Body of pancreas (tissue), 4 donors: ENCODE results near the gene ASTN2.

Experiments used
- CTCF ChIP-seq, 7 experiments: fragments of 450-650 bp in 4 of 7; fragments of 200-600 bp in 3 of 7; sonication (generic) in 3 of 7; IDR thresholded peaks; one replicate each; pipeline ENCODE4 v1.5.1; 2016 to 2019; ENCODE audit warnings: antibody characterized with exemption in 7 of 7
- POLR2A ChIP-seq, 3 donors: fragments of 450-650 bp; IDR thresholded peaks; one replicate each; pipeline ENCODE4 v1.6.1; 2016; ENCODE audit warnings: antibody characterized with exemption in 3 of 3, mild to moderate bottlenecking in 2 of 3

DNA sequence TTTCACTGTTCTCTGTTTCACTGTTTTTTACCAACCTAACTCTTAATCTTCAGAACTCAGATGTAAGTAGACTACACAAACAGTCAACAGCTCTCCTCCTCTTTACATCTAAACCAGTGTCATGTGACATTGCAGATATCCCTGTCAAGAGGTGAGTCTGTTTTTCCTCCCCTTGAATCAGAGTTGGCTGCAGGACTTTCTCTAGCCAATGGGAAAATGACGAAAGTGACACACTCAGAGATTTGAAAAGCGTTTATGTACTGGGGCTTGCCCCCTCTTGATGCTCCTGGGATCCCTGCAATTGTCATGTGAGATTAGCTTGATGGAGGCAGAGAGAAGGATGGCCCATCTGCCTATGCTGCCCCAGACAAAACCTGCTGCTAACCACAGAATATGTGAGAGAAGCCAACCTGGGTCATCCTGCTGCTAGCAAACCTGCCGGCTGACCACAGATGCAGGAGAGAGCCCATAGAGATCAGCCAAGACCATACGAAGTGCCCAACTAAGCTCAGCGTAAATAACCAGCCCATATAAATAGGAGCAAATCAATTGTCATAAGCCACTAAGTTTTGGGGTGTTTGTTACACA is 111.1 kb downstream of the ASTN2 start:
- TF ChIP-seq CTCF (IDR thresholded peaks at IDR 0.05) (no peak), POLR2A (IDR thresholded peaks at IDR 0.05) (no peak)
